Activated CD4-positive, alpha-beta T cell treated with anti-CD3 and anti-CD28 coated beads, Interleukin-2, Interleukin-4, amounts not matched to agents 100 ng/mL and 50 ng/mL, durations not matched to agents 16 hours and 8 hours (primary cell): Measurements from ENCODE around the gene GPR45.
"Not testable (repeated sequence)": the region's sequence is repeated elsewhere in the genome, so short reads cannot be mapped to it uniquely, and the experiment has no call there.

Experiments used
- DNase-seq: peaks from one replicate; pipeline ENCODE4 v3.0.0-alpha.2; 2020; ENCODE audit warnings: low spot score

The GPR45 gene, protein sequence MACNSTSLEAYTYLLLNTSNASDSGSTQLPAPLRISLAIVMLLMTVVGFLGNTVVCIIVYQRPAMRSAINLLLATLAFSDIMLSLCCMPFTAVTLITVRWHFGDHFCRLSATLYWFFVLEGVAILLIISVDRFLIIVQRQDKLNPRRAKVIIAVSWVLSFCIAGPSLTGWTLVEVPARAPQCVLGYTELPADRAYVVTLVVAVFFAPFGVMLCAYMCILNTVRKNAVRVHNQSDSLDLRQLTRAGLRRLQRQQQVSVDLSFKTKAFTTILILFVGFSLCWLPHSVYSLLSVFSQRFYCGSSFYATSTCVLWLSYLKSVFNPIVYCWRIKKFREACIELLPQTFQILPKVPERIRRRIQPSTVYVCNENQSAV

DNA sequence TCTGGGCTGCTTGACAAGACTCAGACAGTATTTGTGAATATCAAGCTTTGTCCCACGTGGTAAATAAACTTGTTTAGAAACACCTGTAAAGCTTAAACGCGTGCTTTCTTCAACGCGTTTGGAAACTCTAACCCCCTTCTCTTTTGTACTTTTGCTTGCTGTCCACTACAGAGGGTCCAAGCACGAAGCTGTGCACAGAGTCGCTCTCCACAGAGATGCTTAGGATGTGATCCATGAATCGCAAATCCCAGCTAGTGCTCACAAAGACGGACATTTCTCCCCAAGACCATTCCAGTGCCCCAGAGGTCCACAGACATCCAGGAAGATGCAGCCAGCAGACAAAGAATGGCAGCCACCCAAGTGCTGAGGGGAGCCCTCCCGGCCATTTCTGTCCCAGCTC lies at the start of gene GPR45:
Gene GPR45, plus strand, starts transcription at position 301 of the 400 bp plus-strand sequence. CDS start 116 bp downstream, outside the sequence.
- DNase-seq = no peak

DNA sequence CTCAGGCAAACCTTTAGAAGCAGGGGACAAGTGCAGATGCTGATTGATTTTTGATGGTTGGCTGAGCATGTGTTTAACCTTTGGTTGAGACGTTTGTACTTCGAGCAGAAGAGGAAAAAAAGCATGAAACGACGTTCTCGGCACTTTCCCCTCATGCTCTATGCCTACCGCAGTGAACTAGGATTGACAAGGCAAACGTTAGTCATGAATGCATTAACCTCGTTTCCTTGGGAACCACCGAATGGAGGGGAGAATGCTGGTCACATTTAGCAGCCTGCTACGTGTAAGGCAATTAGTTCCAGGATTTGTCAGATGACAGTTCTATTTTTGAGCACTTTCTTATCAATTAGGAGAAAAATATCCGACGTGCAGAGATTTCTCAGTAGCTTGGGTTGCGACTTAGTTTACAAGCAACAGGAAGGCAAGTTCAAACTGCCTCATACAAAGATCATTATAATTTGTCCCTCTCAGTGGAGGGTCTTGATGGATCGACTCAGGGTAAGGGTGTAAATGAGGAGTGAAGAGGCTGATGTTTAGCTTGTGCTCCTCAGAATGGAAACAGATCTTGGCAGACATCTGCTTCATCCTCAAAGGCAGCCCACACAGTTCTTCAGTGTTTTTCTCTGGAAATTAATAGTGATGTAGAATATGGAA lies 47.4 kb upstream of the GPR45 start:
- DNase-seq = no peak

- DNase-seq = no peak
Measured at GRCh38 chr2:105196651-105197050, 44.9 kb upstream of the GPR45 start.

GRCh38 chr2:105215586-105216192 lies 25.9 kb upstream of the GPR45 start:
- DNase-seq = no peak

DNA sequence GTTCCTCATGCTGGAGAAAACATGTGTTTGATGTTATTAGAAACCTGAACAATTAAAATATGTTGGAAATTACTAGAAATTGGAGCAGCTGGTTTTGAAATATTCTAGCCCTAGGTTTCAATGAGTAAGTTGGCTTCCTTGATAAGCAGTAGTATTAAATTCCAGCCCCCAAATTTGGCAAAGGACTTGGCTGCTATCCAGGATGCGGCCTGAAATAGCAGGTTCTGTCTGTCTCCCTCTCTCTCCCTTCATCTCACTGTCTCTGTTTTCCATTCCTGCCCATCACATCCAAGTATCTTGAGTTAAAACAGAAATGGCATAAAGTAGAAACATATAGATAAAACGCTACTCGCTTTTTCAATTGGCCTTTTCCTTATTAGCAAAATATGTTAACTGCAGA lies 20.9 kb upstream of the GPR45 start:
- DNase-seq = no peak

- no peak for DNase-seq
Measured at GRCh38 chr2:105224444-105224843, 17.1 kb upstream of the GPR45 start.

- no peak for DNase-seq
Measured at GRCh38 chr2:105231232-105231619, 10.3 kb upstream of the GPR45 start.

GRCh38 chr2:105235388-105236059 lies 6.0 kb upstream of the GPR45 start:
- peak; percentile 64 for DNase-seq

- DNase-seq = no peak
Measured at GRCh38 chr2:105236060-105236424, 5.5 kb upstream of the GPR45 start.

- no peak for DNase-seq
Measured at GRCh38 chr2:105237045-105237765, 4.3 kb upstream of the GPR45 start.

- DNase-seq = no peak
Measured at GRCh38 chr2:105238664-105239240, 2.8 kb upstream of the GPR45 start.

GRCh38 chr2:105239924-105240323 lies 1.6 kb upstream of the GPR45 start:
- no peak for DNase-seq

- DNase-seq = no peak
Measured at GRCh38 chr2:105242286-105242993, 897 bp downstream of the GPR45 start.

DNA sequence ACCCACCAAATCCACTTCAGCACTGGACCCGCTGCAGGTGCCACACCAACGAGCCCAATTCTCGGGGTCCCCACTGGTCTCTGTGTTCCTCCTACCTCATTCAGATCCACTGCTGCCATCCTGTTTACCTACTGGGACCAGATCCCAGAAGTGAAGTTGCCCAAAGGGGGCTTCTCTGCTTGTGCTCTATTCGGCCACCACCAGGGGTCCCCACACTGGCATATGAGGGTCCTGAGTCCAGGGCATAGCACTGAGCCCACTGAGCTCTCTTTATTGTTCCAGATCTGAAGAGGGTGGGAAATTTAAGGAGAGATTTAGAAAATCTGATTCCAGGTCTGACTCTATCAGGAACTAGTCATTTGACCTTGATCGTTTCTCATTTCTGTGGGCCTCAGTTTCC lies 2.4 kb downstream of the GPR45 start:
- no peak for DNase-seq

GRCh38 chr2:105244451-105244850 lies 2.9 kb downstream of the GPR45 start:
- no peak for DNase-seq

DNA sequence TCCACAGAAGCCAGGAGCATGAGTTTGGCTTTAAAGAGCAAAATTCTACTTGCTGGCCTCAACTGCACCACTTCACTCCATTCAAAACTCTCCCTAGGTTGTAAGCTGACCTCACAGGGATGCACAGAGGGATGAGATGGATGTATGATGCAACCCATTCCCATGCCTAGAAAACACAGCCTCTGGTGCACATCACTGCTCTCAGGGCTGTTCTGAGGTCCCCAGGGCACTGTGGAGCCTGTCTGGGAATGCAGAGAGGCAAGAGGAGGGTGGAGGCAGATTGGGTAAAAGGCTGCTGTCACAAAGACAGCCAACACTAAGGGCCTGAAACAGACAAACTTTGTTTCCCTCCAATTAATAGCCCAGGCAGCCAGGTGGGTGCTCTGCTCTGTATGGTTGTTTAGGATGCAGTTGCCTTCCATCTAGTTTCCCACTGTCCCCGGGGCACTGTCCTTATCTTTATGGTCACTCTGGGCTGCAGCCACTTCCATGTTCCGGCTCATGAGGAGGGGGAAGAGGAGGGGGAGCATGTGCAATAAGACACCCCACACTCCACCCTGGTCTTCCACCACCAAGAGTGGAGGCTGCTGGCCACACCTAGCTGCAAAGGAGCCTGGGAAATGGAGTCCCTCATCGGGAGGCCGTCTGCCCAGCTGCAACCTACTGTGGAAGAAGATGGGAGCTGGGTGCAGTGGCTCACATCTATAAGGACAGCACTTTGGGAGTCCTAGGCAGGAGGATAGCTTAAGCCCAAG lies 7.0 kb downstream of the GPR45 start:
- no peak for DNase-seq

- DNase-seq = no peak
Measured at GRCh38 chr2:105249181-105249580, 7.6 kb downstream of the GPR45 start.

DNA sequence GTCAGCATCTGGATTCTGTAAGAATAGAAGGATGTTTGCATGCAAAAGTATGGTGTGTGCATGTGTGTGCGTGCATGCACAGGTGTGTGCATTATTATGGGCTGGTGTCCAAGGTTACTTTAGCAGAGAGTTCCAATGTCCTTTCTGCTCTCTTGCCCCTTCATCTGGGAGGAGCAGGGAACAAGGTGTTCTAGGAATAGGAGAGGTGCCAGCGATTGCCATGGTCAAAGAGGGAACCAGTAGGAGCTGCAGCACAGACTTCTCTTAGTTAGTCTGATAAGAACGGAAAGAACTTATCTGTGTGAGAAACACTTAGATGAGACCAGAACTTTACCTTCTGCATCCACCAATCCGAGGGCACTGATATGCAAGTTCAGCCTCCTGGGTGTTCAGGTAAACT lies 8.3 kb downstream of the GPR45 start:
- no peak for DNase-seq

- DNase-seq = not testable (repeated sequence)
Measured at GRCh38 chr2:105251016-105251648, 9.6 kb downstream of the GPR45 start.

DNA sequence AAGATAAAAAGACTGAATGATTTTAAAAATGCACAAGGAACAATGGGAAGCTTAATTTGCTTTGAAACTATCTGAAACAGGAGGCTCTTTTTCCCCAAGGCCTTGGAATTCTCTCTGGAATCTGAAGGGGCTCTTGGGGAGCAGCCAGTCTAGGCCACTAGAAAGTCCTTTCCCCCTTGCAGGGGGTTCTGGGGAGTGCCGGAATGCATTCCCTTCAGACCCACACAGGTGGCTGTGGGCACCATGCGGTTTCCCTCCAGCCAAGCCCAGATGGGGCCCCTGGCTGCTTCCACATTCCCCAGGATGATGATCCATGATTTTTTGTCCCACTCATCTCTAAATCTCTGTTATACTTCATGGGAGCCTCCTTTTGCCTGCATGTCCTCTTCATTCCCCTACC lies 10.7 kb downstream of the GPR45 start:
- DNase-seq = no peak
